Lower leg skin (tissue), 3 donors: ENCODE data around the gene EBF4.

Source experiments
- CTCF ChIP-seq, 3 donors: fragments of 450-650 bp; IDR thresholded peaks; one replicate each; pipeline ENCODE4 v1.5.1; 2016; ENCODE audit warnings: antibody characterized with exemption in 3 of 3, mild to moderate bottlenecking in 3 of 3, moderate library complexity in 2 of 3
- POLR2A ChIP-seq, 2 donors: fragments of 450-650 bp; IDR thresholded peaks; one replicate each; pipeline ENCODE4 v1.6.1; 2016 to 2017; ENCODE audit warnings: antibody characterized with exemption in 2 of 2, mild to moderate bottlenecking in 1 of 2, moderate library complexity in 1 of 2

- TF ChIP-seq CTCF (IDR thresholded peaks at IDR 0.05) = no peak
- no peak for TF ChIP-seq POLR2A (IDR thresholded peaks at IDR 0.05)
Measured at GRCh38 chr20:2713285-2713684, 20.7 kb downstream of the EBF4 start.
